ENCODE results near the gene DIRAS1.

The DIRAS1 gene

GRCh38 chr19:2739602-2740313, 18.6 kb upstream of the DIRAS1 start, which contains the start of gene SLC39A3:
TSS of gene SLC39A3 (minus strand) at chr19:2740017. CDS start at chr19:2737257, 2,760 bp downstream.
- no peak for TF ChIP-seq CTCF (IDR thresholded peaks at IDR 0.05; ENCODE audit: insufficient read depth, missing control alignments)
- no peak for FAIRE-seq
- DNase-seq (ENCODE audit: insufficient read length, low spot score): peak; percentile 100

- no peak for FAIRE-seq
- no peak for DNase-seq (ENCODE audit: insufficient read length, low spot score)
- TF ChIP-seq CTCF (IDR thresholded peaks at IDR 0.05; ENCODE audit: insufficient read depth, missing control alignments): no peak
Measured at GRCh38 chr19:2736550-2737190, 15.5 kb upstream of the DIRAS1 start.

- no peak for TF ChIP-seq CTCF (IDR thresholded peaks at IDR 0.05; ENCODE audit: insufficient read depth, missing control alignments)
- DNase-seq (ENCODE audit: insufficient read length, low spot score) (no peak), FAIRE-seq (no peak)
Measured at GRCh38 chr19:2735374-2735773, 14.2 kb upstream of the DIRAS1 start.

- TF ChIP-seq CTCF (IDR thresholded peaks at IDR 0.05; ENCODE audit: insufficient read depth, missing control alignments): no peak
- no peak for DNase-seq (ENCODE audit: insufficient read length, low spot score)
- no peak for FAIRE-seq
Measured at GRCh38 chr19:2734589-2735288, 13.6 kb upstream of the DIRAS1 start.

- FAIRE-seq (no peak), DNase-seq (ENCODE audit: insufficient read length, low spot score) (no peak)
- TF ChIP-seq CTCF (IDR thresholded peaks at IDR 0.05; ENCODE audit: insufficient read depth, missing control alignments): no peak
Measured at GRCh38 chr19:2733930-2734588, 12.9 kb upstream of the DIRAS1 start.

GRCh38 chr19:2732883-2733282, 11.7 kb upstream of the DIRAS1 start:
- TF ChIP-seq CTCF (IDR thresholded peaks at IDR 0.05; ENCODE audit: insufficient read depth, missing control alignments): no peak
- no peak for DNase-seq (ENCODE audit: insufficient read length, low spot score)
- no peak for FAIRE-seq

Measured in D721Med (cell line).